Omental fat pad (tissue), 4 donors: ENCODE results near the gene FOLR1. TPM values are rescaled to one million over a fixed set of nuclear protein-coding genes. Genes with fewer than 3 reads are reported as not detected.

Experiments
- ATAC-seq: fragments of 150-250 bp; one replicate; pipeline ENCODE4 v1.9.1; 2016; ENCODE audit warnings: mild to moderate bottlenecking, moderate library complexity; ENCODE audit not compliant: low FRiP score
- DNase-seq: peaks from one replicate; pipeline ENCODE4 v3.0.0-alpha.2; 2019; ENCODE audit warnings: low spot score
- CTCF ChIP-seq, 3 donors: fragments of 450-650 bp; IDR thresholded peaks; one replicate each; pipeline ENCODE4 v1.5.1; 2016 to 2017; ENCODE audit warnings: antibody characterized with exemption in 3 of 3, mild to moderate bottlenecking in 3 of 3, moderate library complexity in 2 of 3
- total RNA-seq, 4 donors: library from RNA; depleted of rRNA; stranded (reverse); fragments of >200 nt; gene quantifications; one replicate each; pipeline ENCODE4 v1.1.0, GENCODE V29; 2016

The FOLR1 gene
- total RNA-seq, 4 donors from 2014 or later = not detected

- DNase-seq (no peak), ATAC-seq (no peak)
- TF ChIP-seq CTCF (IDR thresholded peaks at IDR 0.05) = no peak
These were observed 35.6 kb downstream of the FOLR1 start for GRCh38 chr11:72227316-72228228.

- TF ChIP-seq CTCF (IDR thresholded peaks at IDR 0.05) = no peak
- ATAC-seq (no peak), DNase-seq (no peak)
These were observed 36.4 kb downstream of the FOLR1 start for GRCh38 chr11:72228229-72228843.

GRCh38 chr11:72228844-72229231 is 36.9 kb downstream of the FOLR1 start:
- TF ChIP-seq CTCF (IDR thresholded peaks at IDR 0.05) = no peak
- ATAC-seq (no peak), DNase-seq (no peak)

GRCh38 chr11:72229336-72229924 is 37.5 kb downstream of the FOLR1 start:
- no peak for ATAC-seq
- DNase-seq = no peak

GRCh38 chr11:72229925-72230763 is 38.2 kb downstream of the FOLR1 start:
- no peak for ATAC-seq
- DNase-seq = no peak
- no peak for TF ChIP-seq CTCF (IDR thresholded peaks at IDR 0.05)

More at GRCh38 chr11:72229336-72229924, 37.5 kb downstream of the FOLR1 start:
- no peak for TF ChIP-seq CTCF (IDR thresholded peaks at IDR 0.05)

GRCh38 chr11:72230764-72231365 is 38.9 kb downstream of the FOLR1 start:
- TF ChIP-seq CTCF (IDR thresholded peaks at IDR 0.05) = no peak
- ATAC-seq (no peak), DNase-seq (no peak)
